MV-4-11 (cell line): ENCODE results near the gene TRIM67.

Experiments used
- DNase-seq: peaks from one replicate; lab custom pipeline; 2025; lab: John Stamatoyannopoulos, UW

Gene TRIM67

DNA sequence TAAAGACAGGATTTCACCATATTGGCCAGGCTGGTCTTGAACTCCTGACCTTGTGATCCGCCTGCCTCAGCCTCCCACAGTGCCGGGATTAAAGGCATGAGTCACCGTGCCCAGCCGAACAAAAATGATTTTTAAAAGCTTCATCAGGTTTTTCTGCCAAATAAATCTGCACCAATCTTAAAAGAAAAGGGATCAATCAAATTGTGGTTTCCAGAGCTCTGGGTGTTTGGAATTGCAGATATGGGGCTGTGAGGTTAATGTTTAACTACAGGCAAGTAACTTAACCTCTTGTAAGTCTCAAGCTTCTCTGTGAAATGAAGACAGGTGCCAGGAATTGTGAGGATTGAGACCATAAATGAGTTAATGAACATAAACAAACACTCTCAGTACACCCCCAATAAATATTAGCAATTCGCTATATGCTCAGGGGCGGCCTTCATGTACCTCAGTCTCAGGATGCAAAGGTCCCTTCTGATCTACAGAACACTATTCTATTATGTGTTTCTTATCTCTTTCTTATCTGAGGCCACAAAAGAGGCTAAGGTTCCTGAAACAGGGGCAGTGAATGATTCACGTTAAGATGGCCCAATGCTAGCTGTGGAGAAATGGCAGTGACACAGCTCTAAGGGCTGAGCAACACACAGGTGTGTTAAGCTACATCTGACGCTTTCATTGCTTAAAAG is 72.0 kb downstream of the TRIM67 start:
- DNase-seq, result no peak

DNA sequence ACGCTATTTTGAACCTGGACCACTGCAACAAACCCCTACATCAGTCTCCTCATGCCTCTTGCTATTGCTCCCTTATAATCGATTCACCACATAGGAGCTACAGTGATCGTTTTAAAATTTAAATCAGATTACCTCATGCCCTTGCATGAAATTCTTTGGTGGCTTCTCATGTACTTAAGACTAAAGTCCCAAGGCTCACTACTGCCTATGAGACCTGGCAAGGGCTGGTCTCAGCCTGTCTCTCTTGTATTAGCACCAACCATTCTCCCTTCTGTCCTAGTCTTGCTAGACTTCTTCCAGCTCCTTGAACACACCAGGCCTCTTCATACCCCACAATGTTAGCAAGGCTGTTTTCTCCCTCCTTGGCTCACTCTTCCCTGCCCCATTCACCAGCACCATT is 72.6 kb downstream of the TRIM67 start:
- no peak for DNase-seq

DNA sequence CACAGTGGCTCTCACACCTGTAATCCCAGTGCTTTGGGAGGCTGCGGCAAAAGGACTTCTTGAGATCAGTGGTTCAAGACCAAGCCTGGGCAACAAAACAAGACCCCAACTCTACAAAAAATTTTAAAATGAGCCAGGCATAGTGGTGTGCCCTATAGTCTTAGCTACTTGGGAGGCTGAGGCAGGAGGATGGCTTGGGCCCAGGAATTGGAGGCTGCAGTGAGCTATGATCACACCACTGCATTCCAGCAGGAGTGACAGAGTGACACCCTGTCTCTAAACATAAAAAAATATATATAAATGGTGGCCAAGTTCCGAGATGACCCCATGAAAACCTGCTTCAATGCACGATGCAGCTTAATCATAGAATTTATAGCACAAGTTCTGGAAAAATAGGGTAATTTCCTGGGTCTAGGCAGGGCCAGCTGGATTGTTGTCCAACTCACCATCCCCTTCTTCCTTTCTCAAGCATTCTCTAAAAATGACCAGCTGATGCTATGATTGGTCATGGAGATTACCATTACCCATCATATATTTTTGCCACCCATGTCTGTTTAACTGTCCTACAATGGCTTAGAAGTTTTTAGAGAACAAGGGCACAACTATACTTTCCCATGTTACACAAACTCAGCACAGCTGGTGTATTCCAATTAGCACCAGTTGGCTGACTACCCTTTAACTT is 73.8 kb downstream of the TRIM67 start:
- DNase-seq, result no peak

DNA sequence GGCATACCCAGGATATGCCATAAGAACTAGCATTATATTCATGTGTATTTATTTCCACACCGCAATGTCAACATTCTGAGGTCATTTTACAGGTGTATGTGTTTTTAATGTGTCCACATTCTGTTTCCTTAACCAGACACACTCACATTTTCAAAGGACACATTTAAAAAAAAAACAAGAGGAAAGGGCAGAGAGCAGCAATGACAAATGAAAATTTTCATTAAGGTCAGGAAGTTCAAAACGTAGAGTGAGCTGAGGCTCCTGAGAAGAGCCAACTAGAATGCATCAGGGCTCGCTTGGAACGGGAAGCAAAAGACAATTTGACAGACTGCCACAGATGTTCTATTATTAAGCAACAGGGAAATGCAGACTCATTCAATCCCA is 74.3 kb downstream of the TRIM67 start:
- no peak for DNase-seq

DNA sequence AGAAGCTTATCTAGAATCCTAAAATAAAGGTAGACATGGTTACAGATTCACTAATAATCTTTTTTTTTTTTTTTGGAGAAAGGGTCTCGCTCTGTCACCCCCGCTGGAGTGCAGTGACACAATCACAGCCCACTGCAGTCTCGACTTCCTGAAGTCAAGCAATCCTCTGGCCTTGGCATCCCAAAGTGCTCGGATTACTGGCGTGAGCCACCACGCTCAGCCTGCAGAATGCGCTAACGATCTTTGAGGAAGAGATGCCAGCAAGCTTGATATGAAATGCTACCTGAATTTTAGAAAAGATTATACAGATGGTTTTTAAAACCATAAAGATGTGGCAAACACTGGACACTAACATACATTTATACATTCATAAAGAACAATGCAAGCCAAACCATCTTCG is 75.1 kb downstream of the TRIM67 start:
- no peak for DNase-seq

DNA sequence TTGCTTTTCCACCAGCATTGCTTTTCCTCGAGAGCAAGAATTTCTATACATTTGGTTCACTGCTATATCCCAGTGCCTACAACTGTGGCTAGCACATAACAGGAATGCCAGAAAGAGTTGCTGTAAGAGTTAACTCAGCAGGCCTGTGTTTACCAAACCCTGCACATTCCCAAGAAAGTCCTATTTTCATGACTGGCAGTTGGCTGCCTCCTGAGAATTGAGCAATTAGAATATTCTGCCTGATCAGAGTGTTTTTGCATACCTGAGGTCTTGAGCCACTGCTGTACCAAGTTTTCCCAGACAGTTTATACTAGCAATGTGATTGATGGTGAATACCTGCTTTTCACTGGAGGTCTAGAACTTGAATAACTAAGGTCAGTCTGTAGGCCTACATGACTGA is 76.4 kb downstream of the TRIM67 start:
- no peak for DNase-seq

DNA sequence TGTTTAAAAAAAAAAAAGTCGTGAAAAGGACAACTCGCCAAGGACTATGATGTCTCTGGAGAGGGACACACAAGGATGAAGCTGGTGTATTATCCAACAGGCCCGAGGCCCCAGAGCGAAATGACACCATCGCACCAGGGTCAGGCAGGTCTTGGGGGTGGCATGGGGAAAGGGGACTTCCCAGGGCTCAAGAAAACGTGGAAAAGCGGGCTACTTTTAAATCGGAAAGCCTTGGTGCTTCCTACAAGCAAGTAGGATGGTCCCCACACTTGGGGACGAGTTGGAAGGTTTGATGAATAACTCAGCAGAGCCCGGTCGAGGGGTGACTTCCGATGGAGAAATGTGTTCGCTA is 78.6 kb downstream of the TRIM67 start:
- no peak for DNase-seq

DNA sequence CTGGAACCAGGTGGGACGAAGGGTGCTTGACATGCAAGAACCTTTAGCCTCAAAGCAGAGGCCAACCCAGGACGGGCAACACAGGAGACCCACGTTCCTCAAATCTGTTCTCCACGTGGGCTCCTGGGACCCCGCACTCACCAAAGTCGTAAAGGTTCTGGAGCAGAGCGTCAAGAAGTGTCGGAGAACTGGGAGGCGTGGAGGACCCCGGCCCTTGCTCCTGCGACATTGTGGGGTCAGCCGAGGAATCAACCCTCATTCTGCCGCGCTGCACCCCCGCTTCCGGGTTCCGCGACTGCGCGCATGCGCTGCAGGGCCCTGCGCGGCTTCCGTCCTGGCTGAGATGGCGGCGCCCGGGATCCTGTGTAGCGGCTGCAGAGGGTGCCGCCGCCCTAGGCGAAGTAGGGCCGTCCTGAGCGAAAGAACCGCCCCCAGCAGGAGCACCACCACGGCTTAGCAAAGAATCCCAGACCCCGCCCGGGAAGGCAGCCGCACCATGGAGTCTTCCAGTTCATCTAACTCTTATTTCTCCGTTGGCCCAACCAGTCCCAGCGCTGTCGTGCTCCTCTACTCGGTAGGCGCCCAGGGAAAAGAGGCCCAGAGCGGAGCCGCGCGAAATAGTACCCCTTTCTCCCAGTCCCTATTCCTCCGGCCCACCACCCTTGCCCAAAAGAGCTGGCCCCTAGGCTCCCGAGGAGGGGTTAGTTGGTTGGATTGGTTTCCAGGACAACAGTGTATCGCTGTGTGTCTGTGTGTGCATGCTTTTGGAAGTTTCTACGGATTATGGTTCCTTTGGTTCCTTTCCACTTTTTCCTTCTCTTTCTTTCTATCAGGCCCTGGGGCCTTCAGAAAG is 79.3 kb downstream of the TRIM67 start, which contains the start of gene GNPAT:
Gene GNPAT, plus strand, starts transcription at position 330 of the 853 bp plus-strand sequence. Its CDS starts 167 bp downstream, at position 497.
- DNase-seq, result peak; percentile 77

DNA sequence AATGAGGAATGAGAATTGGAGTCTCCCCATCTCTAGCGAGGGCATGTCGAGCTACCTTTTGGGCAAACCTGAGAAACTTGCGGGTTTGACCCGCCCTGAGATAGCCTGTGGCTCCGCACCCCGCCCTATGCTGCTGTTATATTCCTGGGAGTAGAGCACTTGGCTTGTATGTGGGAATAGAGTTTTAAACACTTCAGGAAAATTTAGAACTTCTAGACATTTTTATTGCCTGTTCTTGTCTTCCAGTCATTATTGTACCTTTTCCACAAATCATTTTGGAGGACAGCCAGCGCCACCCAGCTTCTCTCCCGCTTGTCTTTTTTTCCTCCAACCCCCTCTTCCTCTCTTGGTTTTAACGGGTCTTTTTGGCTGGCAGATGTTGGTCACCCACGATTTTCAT is 79.9 kb downstream of the TRIM67 start:
- DNase-seq, result peak; percentile 22

DNA sequence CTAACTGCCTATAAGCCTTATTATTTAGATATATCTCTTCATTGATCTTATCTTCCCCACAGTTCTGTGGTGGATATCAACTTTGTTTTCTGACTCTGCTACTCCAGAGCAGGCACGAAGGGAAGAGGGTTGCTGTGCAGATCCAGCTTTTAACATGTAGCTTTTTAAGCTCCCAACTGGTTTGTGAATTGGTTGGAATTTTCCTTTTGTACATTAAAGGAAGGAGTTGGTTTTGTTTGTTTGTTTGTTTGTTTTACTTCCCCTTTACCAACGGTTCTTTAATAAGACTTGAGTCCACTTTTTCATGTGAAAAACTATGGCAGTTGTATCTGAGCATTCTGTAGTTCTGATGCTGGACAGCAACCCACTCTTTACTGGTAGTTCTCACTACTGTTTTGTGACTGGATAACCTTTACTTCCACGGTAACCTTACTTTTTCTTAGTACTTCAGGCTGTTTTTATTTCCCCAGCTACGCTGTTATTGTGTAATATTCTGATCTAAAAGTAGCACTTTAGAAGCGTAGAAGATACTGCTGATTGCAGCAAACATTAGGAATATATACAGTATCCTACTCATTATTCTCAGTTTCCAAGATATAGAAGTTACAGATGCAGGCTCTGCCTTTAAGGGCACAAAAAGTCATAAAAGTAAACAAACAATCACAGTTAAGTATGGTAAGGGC is 80.8 kb downstream of the TRIM67 start:
- DNase-seq, result peak; percentile 36

DNA sequence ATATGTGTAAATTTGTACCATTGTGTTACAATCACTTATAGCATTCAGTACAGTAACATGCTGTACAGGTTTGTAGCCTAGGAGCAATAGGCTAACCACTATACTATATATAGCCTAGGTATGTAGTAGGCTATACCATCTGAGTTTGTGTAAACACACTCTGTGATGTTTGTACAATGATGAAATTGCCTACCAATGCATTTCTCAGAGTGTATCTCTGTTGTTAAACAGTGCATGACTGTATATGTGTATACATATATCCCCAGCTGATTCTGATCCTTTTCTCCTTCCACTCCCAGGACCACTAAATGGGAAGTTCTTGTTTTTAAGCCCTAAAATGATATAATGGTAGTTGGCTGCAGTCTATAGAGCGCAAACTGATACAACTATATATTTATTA is 86.9 kb downstream of the TRIM67 start:
- DNase-seq, result no peak

DNA sequence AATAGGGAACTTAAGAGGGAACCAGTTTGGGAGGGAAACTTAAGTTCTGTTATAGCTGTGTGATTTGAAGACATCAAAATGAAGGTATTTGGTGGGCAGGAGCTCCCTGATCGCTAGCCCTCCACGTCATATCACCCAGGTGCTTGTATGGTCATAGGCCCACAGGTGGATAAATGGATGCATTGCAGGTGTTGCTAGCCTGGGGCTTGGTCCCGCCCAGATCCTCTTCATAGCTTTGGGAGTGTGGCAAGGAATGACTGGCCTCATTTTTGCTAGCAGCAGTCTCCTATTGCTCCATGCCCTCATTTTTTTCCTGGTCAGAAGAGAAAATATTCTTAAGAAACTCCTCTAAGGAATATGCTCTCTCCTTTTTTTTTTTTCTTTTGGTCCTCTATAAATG is 90.5 kb downstream of the TRIM67 start:
- no peak for DNase-seq

DNA sequence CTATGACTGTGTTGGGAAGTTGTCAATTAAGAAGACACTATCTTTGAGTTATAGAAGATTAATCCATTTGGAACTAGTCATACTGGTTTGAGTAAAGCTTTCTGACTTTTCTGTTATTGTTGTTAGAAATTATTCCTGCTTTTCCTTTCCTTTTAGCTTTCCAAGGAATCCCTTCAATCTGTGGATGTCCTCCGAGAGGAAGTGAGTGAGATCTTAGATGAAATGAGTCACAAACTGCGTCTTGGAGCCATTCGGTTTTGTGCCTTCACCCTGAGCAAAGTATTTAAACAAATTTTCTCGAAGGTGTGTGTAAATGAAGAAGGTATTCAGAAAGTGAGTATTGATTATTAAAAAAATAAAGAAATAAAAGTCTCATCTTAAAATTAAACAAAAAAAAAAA is 98.5 kb downstream of the TRIM67 start:
- DNase-seq, result no peak

DNA sequence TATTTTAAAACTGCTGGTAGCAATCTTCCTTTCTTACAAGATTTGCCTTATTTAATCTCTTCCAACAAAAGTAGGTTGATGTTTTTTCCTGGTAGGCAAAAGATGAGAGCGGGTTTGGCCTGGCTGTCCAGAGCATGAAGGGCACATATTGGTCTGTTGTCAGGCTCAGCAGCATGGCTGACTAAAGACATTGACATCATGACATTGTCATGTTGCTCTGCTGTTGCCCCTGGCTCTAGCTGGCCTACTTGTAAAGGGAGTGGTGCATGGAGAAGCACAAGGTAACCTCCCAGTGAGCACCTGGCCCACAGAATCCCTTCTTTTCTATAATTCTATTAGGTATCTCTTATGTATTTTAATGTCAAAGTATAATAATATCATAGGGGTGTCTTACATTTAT is 102.8 kb downstream of the TRIM67 start:
- no peak for DNase-seq

DNA sequence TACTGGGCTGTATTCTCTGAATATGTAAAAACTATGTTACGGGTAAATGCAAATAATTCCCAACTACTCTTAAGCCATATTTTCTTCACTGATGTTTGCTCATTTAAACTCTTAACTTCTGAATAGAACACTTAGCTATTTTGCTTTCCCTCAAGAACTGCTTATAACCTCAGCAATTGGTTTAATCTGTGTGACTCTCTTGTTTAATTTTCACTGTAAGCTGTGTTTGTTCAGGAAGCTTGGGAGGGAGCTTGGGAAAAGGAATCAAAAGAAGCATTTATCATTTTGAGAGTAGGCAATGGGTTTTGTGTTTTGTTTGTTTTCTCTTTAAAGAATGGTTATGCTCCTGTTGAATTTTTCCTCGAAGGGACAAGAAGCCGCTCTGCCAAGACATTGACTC is 103.5 kb downstream of the TRIM67 start:
- no peak for DNase-seq

DNA sequence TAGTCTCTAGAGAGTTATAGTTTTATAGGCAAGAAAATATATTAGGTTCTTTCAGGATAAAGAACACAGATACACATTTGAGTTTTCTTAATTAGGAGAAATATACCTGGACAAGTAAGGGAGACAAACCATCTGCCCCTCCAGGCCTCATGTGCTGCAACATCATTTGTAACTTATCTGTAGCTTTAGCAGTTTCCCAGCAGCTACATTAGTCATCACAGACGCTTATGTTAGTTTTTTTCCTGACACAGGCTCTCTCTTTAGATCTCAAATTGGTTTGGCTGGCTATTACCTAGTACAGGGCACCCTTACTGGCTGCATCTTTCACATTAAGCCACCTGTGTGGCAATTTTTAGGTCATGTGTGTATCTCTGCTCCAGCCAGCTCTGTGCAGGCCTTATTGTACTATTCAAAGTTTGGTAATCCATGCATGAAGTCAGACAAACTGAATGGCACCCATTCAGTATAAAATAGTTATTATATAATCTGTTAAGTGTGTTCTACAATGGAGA is 105.0 kb downstream of the TRIM67 start:
- DNase-seq, result no peak
